ENCODE data around the gene SIGLEC1. TPM values are rescaled to one million over a fixed set of nuclear protein-coding genes. Genes with fewer than 3 reads are reported as not detected.

The SIGLEC1 gene
- polyA plus RNA-seq, 12 donors = 2.9 to 5.6 (median 4.0) TPM; not detected in 1

- no peak for DNase-seq
These were observed 32.6 kb upstream of the SIGLEC1 start for GRCh38 chr20:3744806-3745685.

GRCh38 chr20:3744037-3744436 lies 31.6 kb upstream of the SIGLEC1 start:
- no peak for DNase-seq

GRCh38 chr20:3743251-3743650 lies 30.9 kb upstream of the SIGLEC1 start:
- no peak for DNase-seq

GRCh38 chr20:3741836-3742458 lies 29.5 kb upstream of the SIGLEC1 start:
- DNase-seq = no peak

- no peak for DNase-seq
These were observed 28.4 kb upstream of the SIGLEC1 start for GRCh38 chr20:3740615-3741301.

GRCh38 chr20:3739926-3740451 lies 27.6 kb upstream of the SIGLEC1 start:
- no peak for DNase-seq

- DNase-seq = no peak
These were observed 26.9 kb upstream of the SIGLEC1 start for GRCh38 chr20:3739054-3739925.

- no peak for DNase-seq
These were observed 26.0 kb upstream of the SIGLEC1 start for GRCh38 chr20:3738111-3739053.

- DNase-seq = no peak
These were observed 23.4 kb upstream of the SIGLEC1 start for GRCh38 chr20:3735768-3736167.

- no peak for DNase-seq
These were observed 21.9 kb upstream of the SIGLEC1 start for GRCh38 chr20:3734111-3734843.

GRCh38 chr20:3733119-3733995 lies 21.0 kb upstream of the SIGLEC1 start:
- DNase-seq = no peak

- DNase-seq = no peak
These were observed 20.1 kb upstream of the SIGLEC1 start, which contains the start of gene HSPA12B for GRCh38 chr20:3732327-3733118. TSS of gene HSPA12B (plus strand) at chr20:3732685. CDS start at chr20:3738675, 5,990 bp downstream.

GRCh38 chr20:3731944-3732326 lies 19.5 kb upstream of the SIGLEC1 start:
- no peak for DNase-seq

- DNase-seq = no peak
These were observed 18.6 kb upstream of the SIGLEC1 start for GRCh38 chr20:3730803-3731672.

- DNase-seq = no peak
These were observed 17.6 kb upstream of the SIGLEC1 start for GRCh38 chr20:3729811-3730540.

GRCh38 chr20:3729378-3729777 lies 17.0 kb upstream of the SIGLEC1 start:
- no peak for DNase-seq
